ENCODE measurements around the gene ZNF610. TPM values are rescaled to one million over a fixed set of nuclear protein-coding genes. Genes with fewer than 3 reads are reported as not detected.

Gene ZNF610
- total and polyA plus RNA-seq, 2 of the 13 experiments (the other 11 are each of a cell fraction or from before 2014, with no cell fraction given) = 0.32 to 0.69 TPM

GRCh38 chr19:52296773-52297600, 39.1 kb upstream of the ZNF610 start, which contains the start of gene ZNF480 (continued):
- peak; percentile 60 for TF ChIP-seq ZNF687 (CRISPR knock-in tag; IDR thresholded peaks at IDR 0.05)
- no peak for TF ChIP-seq TOE1 (CRISPR knock-in tag; IDR thresholded peaks at IDR 0.05)
- TF ChIP-seq CHD4 (IDR thresholded peaks at IDR 0.05; ENCODE audit: borderline replicate concordance, low read length) = no peak
- TF ChIP-seq RFXAP (CRISPR knock-in tag; IDR thresholded peaks at IDR 0.05; ENCODE audit: borderline replicate concordance) = no peak
- TF ChIP-seq RELA (CRISPR knock-in tag; IDR thresholded peaks at IDR 0.05) = no peak
- TF ChIP-seq DDIT3 (CRISPR knock-in tag; IDR thresholded peaks at IDR 0.05) = no peak
- no peak for TF ChIP-seq EHMT2 (IDR thresholded peaks at IDR 0.05; ENCODE audit: borderline replicate concordance, low read depth, low read length)
- no peak for TF ChIP-seq ZNF747 (CRISPR knock-in tag; IDR thresholded peaks at IDR 0.05; ENCODE audit: borderline replicate concordance)
- no peak for TF ChIP-seq BCLAF1 (IDR thresholded peaks at IDR 0.05)
- no peak for TF ChIP-seq BCL3 (CRISPR knock-in tag; IDR thresholded peaks at IDR 0.05)
- TF ChIP-seq MAX (IDR thresholded peaks at IDR 0.05) = peak; percentile 48; the same call in 1 of the 2 replicates
- no peak for TF ChIP-seq SIX1 (CRISPR knock-in tag; IDR thresholded peaks at IDR 0.05; ENCODE audit: borderline replicate concordance)
- TF ChIP-seq PREB (CRISPR knock-in tag; IDR thresholded peaks at IDR 0.05) = no peak
- no peak for TF ChIP-seq ZNF776 (CRISPR knock-in tag; IDR thresholded peaks at IDR 0.05)
- TF ChIP-seq IRF9 (CRISPR knock-in tag; IDR thresholded peaks at IDR 0.05; ENCODE audit: borderline replicate concordance) = no peak
- peak; percentile 52 for TF ChIP-seq ZMAT3 (CRISPR knock-in tag; conservative IDR thresholded peaks at IDR 0.05)
- TF ChIP-seq ZNF737 (CRISPR knock-in tag; IDR thresholded peaks at IDR 0.05; ENCODE audit: borderline replicate concordance) = no peak

All from HepG2 (cell line).